ENCODE measurements around the gene DOHH.

DNA sequence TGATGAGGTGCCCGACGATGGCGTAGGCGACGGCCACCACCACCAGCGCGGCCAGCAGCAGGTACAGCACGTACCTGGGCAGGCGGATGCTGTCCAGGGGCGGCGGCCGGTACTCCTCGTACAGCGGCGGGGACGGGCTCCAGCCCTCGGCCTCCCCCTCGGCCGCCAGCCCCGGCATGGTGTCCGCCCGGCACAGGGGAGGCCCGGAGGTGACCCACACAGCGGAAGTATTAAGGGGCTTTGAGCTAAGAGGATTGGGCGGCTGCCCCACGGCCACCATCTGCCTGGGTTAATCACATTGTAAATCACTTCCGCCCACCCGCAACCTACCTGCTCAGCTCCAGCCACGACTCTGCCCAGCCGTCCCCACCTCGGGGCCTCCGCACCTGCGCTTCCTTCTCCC, 17.2 kb downstream of the DOHH start, which contains the start of gene SMIM44:
- TF ChIP-seq, protein P1, sequence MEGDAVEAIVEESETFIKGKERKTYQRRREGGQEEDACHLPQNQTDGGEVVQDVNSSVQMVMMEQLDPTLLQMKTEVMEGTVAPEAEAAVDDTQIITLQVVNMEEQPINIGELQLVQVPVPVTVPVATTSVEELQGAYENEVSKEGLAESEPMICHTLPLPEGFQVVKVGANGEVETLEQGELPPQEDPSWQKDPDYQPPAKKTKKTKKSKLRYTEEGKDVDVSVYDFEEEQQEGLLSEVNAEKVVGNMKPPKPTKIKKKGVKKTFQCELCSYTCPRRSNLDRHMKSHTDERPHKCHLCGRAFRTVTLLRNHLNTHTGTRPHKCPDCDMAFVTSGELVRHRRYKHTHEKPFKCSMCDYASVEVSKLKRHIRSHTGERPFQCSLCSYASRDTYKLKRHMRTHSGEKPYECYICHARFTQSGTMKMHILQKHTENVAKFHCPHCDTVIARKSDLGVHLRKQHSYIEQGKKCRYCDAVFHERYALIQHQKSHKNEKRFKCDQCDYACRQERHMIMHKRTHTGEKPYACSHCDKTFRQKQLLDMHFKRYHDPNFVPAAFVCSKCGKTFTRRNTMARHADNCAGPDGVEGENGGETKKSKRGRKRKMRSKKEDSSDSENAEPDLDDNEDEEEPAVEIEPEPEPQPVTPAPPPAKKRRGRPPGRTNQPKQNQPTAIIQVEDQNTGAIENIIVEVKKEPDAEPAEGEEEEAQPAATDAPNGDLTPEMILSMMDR (IDR thresholded peaks at IDR 0.05) = no peak
- TF ChIP-seq POLR2A (IDR thresholded peaks at IDR 0.05; ENCODE audit: low read depth) = no peak

Measured in esophagus muscularis mucosa (tissue), 3 donors.